ENCODE measurements around the gene LRRC7.
"Not testable (repeated sequence)": the region's sequence is repeated elsewhere in the genome, so short reads cannot be mapped to it uniquely, and the experiment has no call there.

Gene LRRC7

DNA sequence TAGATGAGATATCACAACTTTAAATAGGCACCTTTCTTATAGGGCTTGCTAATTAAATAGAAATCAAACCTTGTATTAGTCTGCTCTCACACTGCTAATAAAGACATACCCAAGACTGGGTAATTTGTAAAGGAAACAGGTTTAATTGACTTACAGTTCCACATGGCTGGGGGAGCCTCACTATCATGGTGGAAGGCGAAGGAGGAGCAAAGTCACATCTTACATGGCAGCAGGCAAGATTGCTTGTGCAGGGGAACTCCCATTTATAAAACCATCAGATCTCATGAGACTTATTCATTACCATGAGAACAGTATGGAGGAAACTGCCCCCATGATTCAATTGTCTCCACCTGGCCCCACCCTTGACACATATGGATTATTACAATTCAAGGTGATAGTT lies 477.9 kb downstream of the LRRC7 start:
- Histone ChIP-seq H3K4me1 (ENCODE audit: control insufficient read depth, insufficient read depth, low read length) (peaks cover 35% of the 10 kb centered on the region), H3K9ac (ENCODE audit: low read depth, low read length) (peak overlapping the region; percentile 60), H3K4me3 (ENCODE audit: low read length) (peak overlapping the region; percentile 54), H3K4me2 (ENCODE audit: low read length) (peak overlapping the region; percentile 78)
- not testable (repeated sequence) for H3K36me3 ChIP-seq (ENCODE audit: insufficient read depth, low read length); H3K27me3 ChIP-seq (ENCODE audit: control insufficient read depth, insufficient read depth, low read length); H3K9me3 ChIP-seq (replicated peaks; ENCODE audit: low read length)

DNA sequence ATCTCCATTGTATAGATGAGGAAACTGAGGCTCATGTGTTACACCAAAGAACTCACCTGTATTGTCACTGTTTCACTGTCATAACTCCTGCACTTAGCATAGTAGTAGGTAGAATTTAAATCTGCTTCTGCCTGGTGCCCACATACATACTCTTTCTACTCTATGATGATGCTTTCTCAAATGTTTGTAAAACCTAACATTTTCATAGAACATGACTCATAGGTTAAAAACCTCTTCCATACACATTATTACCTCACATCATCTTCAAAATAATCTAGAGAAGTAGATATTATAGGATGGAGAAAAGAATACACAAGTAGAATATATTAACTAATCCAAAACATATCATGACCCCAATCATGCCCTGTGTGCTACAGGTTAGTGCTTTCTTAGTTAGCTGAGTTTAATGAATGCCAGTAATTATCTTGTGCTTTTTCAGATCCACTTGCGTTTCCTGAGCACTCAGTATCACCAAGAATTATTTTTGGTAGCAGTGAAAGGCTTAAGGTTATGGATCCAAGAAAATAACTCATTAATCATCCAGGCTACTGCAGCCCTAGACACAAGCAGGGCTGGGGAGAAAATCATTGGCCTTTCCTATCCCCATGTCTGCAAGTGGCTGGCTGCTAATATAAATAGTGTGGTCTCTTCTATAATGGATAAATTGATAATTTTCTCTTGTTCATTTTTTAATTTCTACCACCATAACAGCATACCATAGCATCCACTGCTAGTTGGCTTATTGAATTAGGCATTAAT lies 480.8 kb downstream of the LRRC7 start:
- Histone ChIP-seq H3K36me3 (ENCODE audit: insufficient read depth, low read length) (no peaks in the 10 kb centered on the region), H3K4me2 (ENCODE audit: low read length) (no peak overlapping the region), H3K27me3 (ENCODE audit: control insufficient read depth, insufficient read depth, low read length) (no peaks in the 10 kb centered on the region), H3K9me3 (replicated peaks; ENCODE audit: low read length) (no peaks in the 10 kb centered on the region), H3K4me1 (ENCODE audit: control insufficient read depth, insufficient read depth, low read length) (peaks cover 29% of the 10 kb centered on the region), H3K9ac (ENCODE audit: low read depth, low read length) (no peak overlapping the region), H3K4me3 (ENCODE audit: low read length) (no peak overlapping the region)

GRCh38 chr1:70051926-70052325 lies 484.2 kb downstream of the LRRC7 start:
- peaks cover 8% of the 10 kb centered on the region for H3K4me1 ChIP-seq (ENCODE audit: control insufficient read depth, insufficient read depth, low read length)
- H3K27me3 ChIP-seq (ENCODE audit: control insufficient read depth, insufficient read depth, low read length): no peaks in the 10 kb centered on the region
- H3K9me3 ChIP-seq (replicated peaks; ENCODE audit: low read length): no peaks in the 10 kb centered on the region
- H3K4me3 ChIP-seq (ENCODE audit: low read length): no peak overlapping the region
- H3K9ac ChIP-seq (ENCODE audit: low read depth, low read length): no peak overlapping the region
- H3K36me3 ChIP-seq (ENCODE audit: insufficient read depth, low read length): no peaks in the 10 kb centered on the region
- H3K4me2 ChIP-seq (ENCODE audit: low read length): no peak overlapping the region

DNA sequence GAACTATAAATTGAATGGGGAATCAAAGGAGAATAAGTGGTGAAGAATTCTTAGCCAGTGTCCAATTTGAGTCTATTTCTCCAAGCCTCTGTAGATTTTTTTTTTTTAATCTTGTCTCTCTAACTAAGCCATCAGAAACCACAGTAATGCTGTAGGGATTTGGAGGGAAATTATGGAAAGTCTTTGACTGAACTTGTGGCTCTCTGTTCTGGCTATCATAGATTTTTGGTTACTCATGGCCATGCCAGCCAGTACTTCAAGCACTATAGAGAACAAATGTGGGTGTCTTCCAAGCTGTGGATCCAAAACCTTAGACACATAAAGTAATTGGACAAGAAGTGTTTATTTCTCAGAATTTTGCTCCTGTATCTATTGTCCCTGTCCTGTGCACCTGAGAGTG lies 489.8 kb downstream of the LRRC7 start:
- no peaks in the 10 kb centered on the region for H3K36me3 ChIP-seq (ENCODE audit: insufficient read depth, low read length)
- H3K9me3 ChIP-seq (replicated peaks; ENCODE audit: low read length): no peaks in the 10 kb centered on the region
- H3K9ac ChIP-seq (ENCODE audit: low read depth, low read length): no peak overlapping the region
- H3K4me3 ChIP-seq (ENCODE audit: low read length): no peak overlapping the region
- no peak overlapping the region for H3K4me2 ChIP-seq (ENCODE audit: low read length)
- no peaks in the 10 kb centered on the region for H3K27me3 ChIP-seq (ENCODE audit: control insufficient read depth, insufficient read depth, low read length)
- H3K4me1 ChIP-seq (ENCODE audit: control insufficient read depth, insufficient read depth, low read length): no peaks in the 10 kb centered on the region

GRCh38 chr1:70061231-70061630 lies 493.5 kb downstream of the LRRC7 start:
- Histone ChIP-seq H3K4me3 (ENCODE audit: low read length) (no peak overlapping the region), H3K4me2 (ENCODE audit: low read length) (no peak overlapping the region), H3K9ac (ENCODE audit: low read depth, low read length) (no peak overlapping the region), H3K27me3 (ENCODE audit: control insufficient read depth, insufficient read depth, low read length) (no peaks in the 10 kb centered on the region), H3K4me1 (ENCODE audit: control insufficient read depth, insufficient read depth, low read length) (no peaks in the 10 kb centered on the region), H3K36me3 (ENCODE audit: insufficient read depth, low read length) (no peaks in the 10 kb centered on the region), H3K9me3 (replicated peaks; ENCODE audit: low read length) (no peaks in the 10 kb centered on the region)

- H3K9ac ChIP-seq (ENCODE audit: low read depth, low read length): no peak overlapping the region
- no peaks in the 10 kb centered on the region for H3K27me3 ChIP-seq (ENCODE audit: control insufficient read depth, insufficient read depth, low read length)
- no peaks in the 10 kb centered on the region for H3K4me1 ChIP-seq (ENCODE audit: control insufficient read depth, insufficient read depth, low read length)
- H3K9me3 ChIP-seq (replicated peaks; ENCODE audit: low read length): no peaks in the 10 kb centered on the region
- no peak overlapping the region for H3K4me2 ChIP-seq (ENCODE audit: low read length)
- no peaks in the 10 kb centered on the region for H3K36me3 ChIP-seq (ENCODE audit: insufficient read depth, low read length)
- H3K4me3 ChIP-seq (ENCODE audit: low read length): no peak overlapping the region
Observed at GRCh38 chr1:70063861-70064260, 496.1 kb downstream of the LRRC7 start.

GRCh38 chr1:70066711-70067110 lies 499.0 kb downstream of the LRRC7 start:
- no peaks in the 10 kb centered on the region for H3K36me3 ChIP-seq (ENCODE audit: insufficient read depth, low read length)

DNA sequence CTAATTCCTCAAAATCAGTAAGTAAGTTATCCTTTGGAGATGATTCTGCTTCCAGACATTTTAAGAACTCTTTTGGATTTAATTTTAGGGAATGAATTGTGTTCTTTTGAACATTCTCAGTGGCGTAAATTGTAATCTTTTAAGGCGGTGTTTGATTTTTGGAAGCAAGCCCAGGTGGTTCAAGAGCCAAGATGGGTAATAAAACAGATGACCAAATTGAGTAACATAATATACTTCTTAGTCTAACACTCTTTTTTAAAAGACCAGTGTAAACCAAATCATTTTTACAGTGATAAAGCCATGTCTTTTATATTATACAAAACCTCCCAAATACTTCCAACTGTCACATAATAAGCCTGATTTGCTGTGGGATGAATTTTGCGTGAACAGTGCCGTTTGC lies 503.9 kb downstream of the LRRC7 start:
- peaks cover 26% of the 10 kb centered on the region for H3K4me1 ChIP-seq (ENCODE audit: control insufficient read depth, insufficient read depth, low read length)
- H3K4me3 ChIP-seq (ENCODE audit: low read length): peak overlapping the region; percentile 4
- H3K4me2 ChIP-seq (ENCODE audit: low read length): peak overlapping the region; percentile 65
- H3K9me3 ChIP-seq (replicated peaks; ENCODE audit: low read length): no peaks in the 10 kb centered on the region
- H3K27me3 ChIP-seq (ENCODE audit: control insufficient read depth, insufficient read depth, low read length): no peaks in the 10 kb centered on the region
- H3K36me3 ChIP-seq (ENCODE audit: insufficient read depth, low read length): no peaks in the 10 kb centered on the region
- H3K9ac ChIP-seq (ENCODE audit: low read depth, low read length): peak overlapping the region; percentile 62

More at GRCh38 chr1:70066711-70067110, 499.0 kb downstream of the LRRC7 start:
- Histone ChIP-seq H3K4me1 (ENCODE audit: control insufficient read depth, insufficient read depth, low read length) (peaks cover 10% of the 10 kb centered on the region), H3K27me3 (ENCODE audit: control insufficient read depth, insufficient read depth, low read length) (no peaks in the 10 kb centered on the region), H3K9me3 (replicated peaks; ENCODE audit: low read length) (no peaks in the 10 kb centered on the region), H3K9ac (ENCODE audit: low read depth, low read length) (no peak overlapping the region), H3K4me2 (ENCODE audit: low read length) (no peak overlapping the region), H3K4me3 (ENCODE audit: low read length) (no peak overlapping the region)

GRCh38 chr1:70072231-70072751 lies 504.6 kb downstream of the LRRC7 start:
- Histone ChIP-seq H3K9me3 (replicated peaks; ENCODE audit: low read length) (no peaks in the 10 kb centered on the region), H3K4me3 (ENCODE audit: low read length) (no peak overlapping the region), H3K27me3 (ENCODE audit: control insufficient read depth, insufficient read depth, low read length) (no peaks in the 10 kb centered on the region), H3K36me3 (ENCODE audit: insufficient read depth, low read length) (no peaks in the 10 kb centered on the region), H3K4me1 (ENCODE audit: control insufficient read depth, insufficient read depth, low read length) (peaks cover 26% of the 10 kb centered on the region), H3K9ac (ENCODE audit: low read depth, low read length) (peak overlapping the region; percentile 62), H3K4me2 (ENCODE audit: low read length) (peak overlapping the region; percentile 65)

- H3K36me3 ChIP-seq (ENCODE audit: insufficient read depth, low read length): no peaks in the 10 kb centered on the region
- no peak overlapping the region for H3K4me2 ChIP-seq (ENCODE audit: low read length)
- no peak overlapping the region for H3K9ac ChIP-seq (ENCODE audit: low read depth, low read length)
- peaks cover 25% of the 10 kb centered on the region for H3K4me1 ChIP-seq (ENCODE audit: control insufficient read depth, insufficient read depth, low read length)
- no peak overlapping the region for H3K4me3 ChIP-seq (ENCODE audit: low read length)
- no peaks in the 10 kb centered on the region for H3K9me3 ChIP-seq (replicated peaks; ENCODE audit: low read length)
- no peaks in the 10 kb centered on the region for H3K27me3 ChIP-seq (ENCODE audit: control insufficient read depth, insufficient read depth, low read length)
Observed at GRCh38 chr1:70075761-70076160, 508.0 kb downstream of the LRRC7 start.

- H3K9me3 ChIP-seq (replicated peaks; ENCODE audit: low read length): no peaks in the 10 kb centered on the region
- no peak overlapping the region for H3K4me3 ChIP-seq (ENCODE audit: low read length)
- H3K36me3 ChIP-seq (ENCODE audit: insufficient read depth, low read length): no peaks in the 10 kb centered on the region
- peaks cover 12% of the 10 kb centered on the region for H3K4me1 ChIP-seq (ENCODE audit: control insufficient read depth, insufficient read depth, low read length)
- H3K9ac ChIP-seq (ENCODE audit: low read depth, low read length): no peak overlapping the region
- H3K27me3 ChIP-seq (ENCODE audit: control insufficient read depth, insufficient read depth, low read length): no peaks in the 10 kb centered on the region
- H3K4me2 ChIP-seq (ENCODE audit: low read length): no peak overlapping the region
Observed at GRCh38 chr1:70077066-70077465, 509.3 kb downstream of the LRRC7 start.

- H3K4me2 ChIP-seq (ENCODE audit: low read length): no peak overlapping the region
- peaks cover 4% of the 10 kb centered on the region for H3K9me3 ChIP-seq (replicated peaks; ENCODE audit: low read length)
- no peaks in the 10 kb centered on the region for H3K27me3 ChIP-seq (ENCODE audit: control insufficient read depth, insufficient read depth, low read length)
- H3K4me3 ChIP-seq (ENCODE audit: low read length): no peak overlapping the region
- no peaks in the 10 kb centered on the region for H3K36me3 ChIP-seq (ENCODE audit: insufficient read depth, low read length)
- no peaks in the 10 kb centered on the region for H3K4me1 ChIP-seq (ENCODE audit: control insufficient read depth, insufficient read depth, low read length)
- no peak overlapping the region for H3K9ac ChIP-seq (ENCODE audit: low read depth, low read length)
Observed at GRCh38 chr1:70079546-70079945, 511.8 kb downstream of the LRRC7 start.
